K562 (cell line): ENCODE results near the gene SPTLC3. TPM values are rescaled to one million over a fixed set of nuclear protein-coding genes. Genes with fewer than 3 reads are reported as not detected.

Source experiments
- ATAC-seq: fragments of 200-7000 bp; cut with Tn5 transposase; 3 replicates; pipeline ENCODE4 v1.9.1; 2020; ENCODE audit warnings: moderate library complexity
- BruUV-seq: library from RNA; stranded (reverse); fragments of 400-500 nt; replicated peaks from 2 replicates; lab custom pipeline; 2021; lab: Mats Ljungman, UMichigan
- CTCF ChIA-PET: fragments of 300-600 bp; formaldehyde crosslinking; extraction: SDS; loops from one replicate; lab custom pipeline; 2021; ENCODE audit warnings: low intra/inter-chr PET ratio; lab: Yijun Ruan, JAX
- POLR2A ChIA-PET: fragments of 300-600, 350-650 bp; sonication (Branson Sonifier 250); formaldehyde crosslinking; extraction: SDS; loops from one replicate; lab custom pipeline; 2021; ENCODE audit warnings: antibody characterized with exemption, inconsistent platforms; lab: Yijun Ruan, JAX
- DNase-seq, 4 experiments: peaks; one replicate each; pipeline versions ENCODE4 v3.0.0 to v3.0.0-alpha.2; 2011 to 2018; ENCODE audit warnings: low spot score in 3 of 4, mixed read lengths in 3 of 4; ENCODE audit errors: extremely low read depth in 1 of 4
- FAIRE-seq: peaks from 2 replicates; lab custom pipeline; 2011; peaks lifted over from hg19 to GRCh38; lab: Jason Lieb, UNC
- H2AFZ ChIP-seq: 2 replicates; pipeline ENCODE4 v1.6.0; 2011; ENCODE audit warnings: low read depth, low read length, control low read depth, inconsistent platforms
- H3K27ac ChIP-seq: fragments of 200-600 bp; 3 replicates; pipeline ENCODE4 v1.8.0; 2011; ENCODE audit warnings: low read depth, mild to moderate bottlenecking, control low read depth, inconsistent platforms, low read length, moderate library complexity, mixed read lengths; ENCODE audit errors: extremely low read depth
- H3K27me3 ChIP-seq, 2 experiments: fragments of 300-600 bp in 1 of 2; 2 replicates in 1 of 2; 3 replicates in 1 of 2; pipeline versions ENCODE4 v1.6.0 to v1.8.0; 2011; ENCODE audit warnings: inconsistent platforms in 2 of 2, low read length in 2 of 2, mild to moderate bottlenecking in 1 of 2, mixed read lengths in 1 of 2, moderate library complexity in 1 of 2; ENCODE audit not compliant: control insufficient read depth in 2 of 2, insufficient read depth in 2 of 2
- H3K36me3 ChIP-seq: fragments of 300-600 bp; 3 replicates; pipeline ENCODE4 v1.8.0; 2011; ENCODE audit warnings: mild to moderate bottlenecking, low read length, inconsistent platforms; ENCODE audit not compliant: control insufficient read depth, insufficient read depth
- H3K4me1 ChIP-seq, 2 experiments: fragments of 200-600 bp in 1 of 2; replicated peaks in 1 of 2; 2 replicates in 1 of 2; 3 replicates in 1 of 2; pipeline versions ENCODE4 v1.5.1 to v1.8.0; 2011; ENCODE audit warnings: inconsistent platforms in 2 of 2, low read length in 2 of 2, mild to moderate bottlenecking in 1 of 2, mixed read lengths in 1 of 2, moderate library complexity in 1 of 2; ENCODE audit not compliant: control insufficient read depth in 2 of 2, insufficient read depth in 2 of 2
- H3K4me2 ChIP-seq: 2 replicates; pipeline ENCODE4 v1.6.1; 2011; ENCODE audit warnings: low read length, control low read depth, inconsistent platforms, mixed read lengths; ENCODE audit not compliant: insufficient read depth
- H3K4me3 ChIP-seq: fragments of 200-600 bp; sonication (generic), shearing (Covaris generic); 2 replicates; pipeline ENCODE4 v1.5.1; 2016; ENCODE audit warnings: control low read depth, inconsistent platforms
- H3K79me2 ChIP-seq: fragments of 200-600 bp; 3 replicates; pipeline ENCODE4 v1.8.0; 2011; ENCODE audit warnings: low read length, inconsistent platforms; ENCODE audit not compliant: control insufficient read depth, insufficient read depth
- H3K9ac ChIP-seq, 2 experiments: 2 replicates each; pipeline versions ENCODE4 v1.6.0 to v1.6.1; 2011; ENCODE audit warnings: low read depth in 2 of 2, low read length in 2 of 2, control low read depth in 1 of 2, inconsistent platforms in 1 of 2, mild to moderate bottlenecking in 1 of 2, mixed read lengths in 1 of 2; ENCODE audit not compliant: insufficient read depth in 1 of 2
- H3K9me1 ChIP-seq: one replicate; pipeline ENCODE4 v1.6.0; 2011; ENCODE audit warnings: inconsistent platforms, mild to moderate bottlenecking, low read length, moderate library complexity; ENCODE audit not compliant: control insufficient read depth, insufficient read depth
- H3K9me3 ChIP-seq: replicated peaks from 2 replicates; pipeline ENCODE4 v1.5.1; 2011; ENCODE audit warnings: low read depth, low read length, inconsistent platforms; ENCODE audit not compliant: control insufficient read depth, insufficient read depth
- H4K20me1 ChIP-seq: replicated peaks from 2 replicates; pipeline ENCODE4 v1.6.1; 2011; ENCODE audit warnings: low read length, inconsistent platforms, mixed read lengths; ENCODE audit not compliant: control insufficient read depth, insufficient read depth
- CHD1 ChIP-seq: fragments of 200-600 bp; sonication (generic); IDR thresholded peaks from one replicate; pipeline ENCODE4 v1.6.1; 2012; ENCODE audit warnings: mild to moderate bottlenecking, moderate library complexity, low read length, inconsistent platforms
- MECOM ChIP-seq: fragments of 250-450 bp; sonication (Bioruptor Pico); IDR thresholded peaks from 2 replicates; pipeline ENCODE4 v1.8.0; 2022; ENCODE audit warnings: inconsistent platforms
- RBFOX2 ChIP-seq: fragments of 200-400 bp; formaldehyde crosslinking; IDR thresholded peaks from 2 replicates; pipeline ENCODE4 v1.6.1; 2017; ENCODE audit warnings: low read depth, mild to moderate bottlenecking, low read length, moderate library complexity
- SIRT6 ChIP-seq: IDR thresholded peaks from one replicate; pipeline ENCODE4 v1.6.1; 2012; ENCODE audit warnings: low read depth, mild to moderate bottlenecking, control low read depth, inconsistent platforms, low read length, moderate library complexity
- TAF1 ChIP-seq: IDR thresholded peaks from 2 replicates; pipeline ENCODE4 v1.6.1; 2011; ENCODE audit warnings: mild to moderate bottlenecking, low read length, moderate library complexity; ENCODE audit not compliant: insufficient read depth, control insufficient read depth, severe bottlenecking; ENCODE audit errors: extremely low read depth
- ZNF175 ChIP-seq: fragments of 200-800 bp; sonication (Bioruptor generic); IDR thresholded peaks from 2 replicates; pipeline ENCODE4 v1.6.1; 2016; ENCODE audit warnings: low read depth, mild to moderate bottlenecking, missing genetic modification characterization, missing compliant biosample characterization
- ZNF3 ChIP-seq: fragments of 250-450 bp; sonication (Bioruptor Pico); IDR thresholded peaks from 2 replicates; pipeline ENCODE4 v1.5.0; 2021; ENCODE audit warnings: mild to moderate bottlenecking, moderate library complexity
- ZNF384 ChIP-seq: IDR thresholded peaks from 2 replicates; pipeline ENCODE4 v1.6.1; 2012; ENCODE audit warnings: low read depth, low read length, improper control_type of control experiment
- ZNF707 ChIP-seq: fragments of 250-450 bp; sonication (Bioruptor Pico); conservative IDR thresholded peaks from 2 replicates; pipeline ENCODE4 v1.8.0; 2022; ENCODE audit warnings: inconsistent platforms, mild to moderate bottlenecking, moderate library complexity
- WGBS: fragments of 100-300 bp; shearing (Covaris generic); methylation state at CpG from one replicate; pipeline ENCODE4 v1.1.6; 2016; ENCODE audit warnings: low coverage, mixed read lengths; ENCODE audit not compliant: insufficient coverage; ENCODE audit errors: missing lambda C conversion rate; 5-methylcytosine and 5-hydroxymethylcytosine counted together
- in situ Hi-C: fragments of 300-500 bp; cut with MboI; formaldehyde crosslinking; loops from 4 replicates; pipeline ENCODE4 v1.15.0; 2018; ENCODE audit warnings: inconsistent platforms, mixed read lengths
- intact Hi-C: fragments of 100-400 bp; cut with micrococcal nuclease; formaldehyde crosslinking; loops from 2 replicates; pipeline ENCODE4 v1.14.2; 2022
- polyA plus RNA-seq, 8 experiments: library from polyadenylated mRNA; depleted of rRNA in 4 of 8; stranded (reverse) in 5 of 8; unstranded in 3 of 8; fragments of >200 nt; fragmentation: Nextera tagmentation in 2 of 8; fragmentation: Illumina TruSeq in 1 of 8; extraction: Ambion mirVana in 2 of 8; extraction: Trizol in 1 of 8; gene quantifications; 2 replicates each; pipeline versions ENCODE4 v1.2.1 to v1.2.3, GENCODE V29; 2011 to 2014; ENCODE audit warnings: inconsistent platforms in 1 of 8, missing spikeins in 1 of 8
- total RNA-seq, 7 experiments: library from RNA; depleted of rRNA in 6 of 7; stranded (reverse); fragments of >200 nt in 6 of 7; fragmentation: Illumina TruSeq in 2 of 7; extraction: Trizol in 2 of 7; gene quantifications; 2 replicates each; pipeline versions ENCODE4 v1.2.1 to v1.2.3, GENCODE V29; 2011 to 2021; ENCODE audit warnings: low replicate concordance in 1 of 7
- TF ChIP-seq, protein P1 (sequence below): sonication (generic); formaldehyde crosslinking; IDR thresholded peaks from 2 replicates; pipeline ENCODE4 v1.8.1; 2023; ENCODE audit warnings: mild to moderate bottlenecking, missing genetic modification reagents
- TF ChIP-seq, protein P2 (sequence below), 2 experiments: fragments of 250-450 bp in 1 of 2; fragments of 450-650 bp in 1 of 2; sonication (Bioruptor Pico) in 1 of 2; IDR thresholded peaks; 2 replicates each; pipeline versions ENCODE4 v1.6.1 to v1.8.0; 2016 to 2021; ENCODE audit warnings: mild to moderate bottlenecking in 2 of 2, moderate library complexity in 2 of 2, missing compliant biosample characterization in 1 of 2, missing genetic modification characterization in 1 of 2
- TF ChIP-seq, protein P3 (sequence below): fragments of 250-450 bp; sonication (Bioruptor Pico); IDR thresholded peaks from 2 replicates; pipeline ENCODE4 v1.8.0; 2021; ENCODE audit warnings: moderate library complexity, mild to moderate bottlenecking, inconsistent platforms

Gene SPTLC3
- total and polyA plus RNA-seq, 9 of the 15 experiments (the other 6 are each of a cell fraction or from before 2014, with no cell fraction given), result not detected

DNA sequence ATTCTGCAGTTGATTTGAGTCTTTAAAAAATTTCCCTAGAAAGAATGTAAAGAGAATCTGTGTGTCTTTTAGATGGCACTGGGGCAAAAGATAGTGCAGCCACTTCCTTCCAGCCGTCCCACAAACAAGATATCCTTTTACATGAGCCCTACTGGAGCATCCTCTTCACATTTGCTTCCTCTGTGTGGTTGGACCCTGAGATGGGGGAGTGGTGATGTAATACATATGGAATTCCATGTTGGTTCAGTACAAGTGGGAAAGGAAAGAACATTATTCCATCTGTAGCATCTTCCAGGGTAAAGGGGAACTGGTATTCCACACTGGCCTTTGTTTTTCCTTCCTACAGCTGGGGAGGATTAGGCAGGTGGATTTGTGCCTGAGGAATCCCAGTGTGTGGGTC, 133.4 kb downstream of the SPTLC3 start:
- intact Hi-C loops (no loop called here), in situ Hi-C loops (no loop called here)
- no peaks in the 10 kb centered on the region for H3K4me1 ChIP-seq
- WGBS, result 0% methylated on average over 1 of the region's 1 CpG
- H3K36me3 ChIP-seq, result no peaks in the 10 kb centered on the region
- DNase-seq (no peak), ATAC-seq (no peak), FAIRE-seq (no peak)
- no peaks in the 10 kb centered on the region for H3K9me1 ChIP-seq
- H3K4me2 ChIP-seq, result no peak overlapping the region
- H3K27me3 ChIP-seq, result no peaks in the 10 kb centered on the region
- H2AFZ ChIP-seq, result no peak overlapping the region
- ChIA-PET POLR2A (no interaction called here), CTCF (interaction anchor here (0.6 kb wide), 1 partner anchor 13 kb away, joined by 3 read pairs; no protein-coding TSS in a partner anchor)
- BruUV-seq, result no TSS peak
- H3K4me3 ChIP-seq, result no peak overlapping the region
- H4K20me1 ChIP-seq, result no peaks in the 10 kb centered on the region
- no peak overlapping the region for H3K9ac ChIP-seq
- H3K27ac ChIP-seq, result no peak overlapping the region
- TF ChIP-seq ZNF707 (no peak), ZNF384 (no peak), ZNF3 (CRISPR knock-in tag) (no peak), RBFOX2 (no peak), MECOM (no peak)
- H3K9me3 ChIP-seq, result no peaks in the 10 kb centered on the region
- H3K79me2 ChIP-seq, result no peaks in the 10 kb centered on the region

GRCh38 chr20:13147071-13147963, 138.5 kb downstream of the SPTLC3 start:
- ChIA-PET POLR2A (no interaction called here), CTCF (no interaction called here)
- no TSS peak for BruUV-seq
- ATAC-seq (no peak), FAIRE-seq (no peak), DNase-seq (no peak)
- no peaks in the 10 kb centered on the region for H3K36me3 ChIP-seq
- no peaks in the 10 kb centered on the region for H3K79me2 ChIP-seq
- no peaks in the 10 kb centered on the region for H3K9me3 ChIP-seq
- in situ Hi-C loops (no loop called here), intact Hi-C loops (no loop called here)
- H3K4me3 ChIP-seq, result no peak overlapping the region
- no peaks in the 10 kb centered on the region for H3K27me3 ChIP-seq
- no peak overlapping the region for H3K27ac ChIP-seq
- no peak overlapping the region for H3K4me2 ChIP-seq
- no peaks in the 10 kb centered on the region for H3K9me1 ChIP-seq
- no peaks in the 10 kb centered on the region for H4K20me1 ChIP-seq
- no peak overlapping the region for H2AFZ ChIP-seq
- no peak overlapping the region for H3K9ac ChIP-seq
- no peaks in the 10 kb centered on the region for H3K4me1 ChIP-seq
- 0% methylated on average over 8 of the region's 8 CpGs for WGBS
- TF ChIP-seq, protein P1, sequence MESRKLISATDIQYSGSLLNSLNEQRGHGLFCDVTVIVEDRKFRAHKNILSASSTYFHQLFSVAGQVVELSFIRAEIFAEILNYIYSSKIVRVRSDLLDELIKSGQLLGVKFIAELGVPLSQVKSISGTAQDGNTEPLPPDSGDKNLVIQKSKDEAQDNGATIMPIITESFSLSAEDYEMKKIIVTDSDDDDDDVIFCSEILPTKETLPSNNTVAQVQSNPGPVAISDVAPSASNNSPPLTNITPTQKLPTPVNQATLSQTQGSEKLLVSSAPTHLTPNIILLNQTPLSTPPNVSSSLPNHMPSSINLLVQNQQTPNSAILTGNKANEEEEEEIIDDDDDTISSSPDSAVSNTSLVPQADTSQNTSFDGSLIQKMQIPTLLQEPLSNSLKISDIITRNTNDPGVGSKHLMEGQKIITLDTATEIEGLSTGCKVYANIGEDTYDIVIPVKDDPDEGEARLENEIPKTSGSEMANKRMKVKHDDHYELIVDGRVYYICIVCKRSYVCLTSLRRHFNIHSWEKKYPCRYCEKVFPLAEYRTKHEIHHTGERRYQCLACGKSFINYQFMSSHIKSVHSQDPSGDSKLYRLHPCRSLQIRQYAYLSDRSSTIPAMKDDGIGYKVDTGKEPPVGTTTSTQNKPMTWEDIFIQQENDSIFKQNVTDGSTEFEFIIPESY (CRISPR knock-in tag), result no peak
- TF ChIP-seq CHD1, result no peak
- TF ChIP-seq, protein P2, sequence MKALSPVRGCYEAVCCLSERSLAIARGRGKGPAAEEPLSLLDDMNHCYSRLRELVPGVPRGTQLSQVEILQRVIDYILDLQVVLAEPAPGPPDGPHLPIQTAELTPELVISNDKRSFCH (CRISPR knock-in tag; IDR thresholded peaks at IDR 0.05), result no peak
- TF ChIP-seq, protein P2 (tag; IDR thresholded peaks at IDR 0.05), result no peak
- TF ChIP-seq SIRT6, result no peak
- no peak for TF ChIP-seq TAF1
- TF ChIP-seq, protein P3, sequence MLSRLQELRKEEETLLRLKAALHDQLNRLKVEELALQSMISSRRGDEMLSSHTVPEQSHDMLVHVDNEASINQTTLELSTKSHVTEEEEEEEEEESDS (CRISPR knock-in tag), result no peak
- TF ChIP-seq ZNF175 (CRISPR knock-in tag), result no peak
